ENCODE data around the gene OR5K2.

The OR5K2 gene

GRCh38 chr3:98525494-98525893 is 28.0 kb downstream of the OR5K2 start:
- peak in 1 of 2 donors; percentile 32 for DNase-seq

- DNase-seq, result no peak
Observed at GRCh38 chr3:98528474-98529346, 31.2 kb downstream of the OR5K2 start.

- no peak for DNase-seq
Observed at GRCh38 chr3:98529856-98530459, 32.5 kb downstream of the OR5K2 start.

- DNase-seq, result no peak
Observed at GRCh38 chr3:98530676-98531075, 33.2 kb downstream of the OR5K2 start.

GRCh38 chr3:98531622-98532274 is 34.3 kb downstream of the OR5K2 start, which contains the start of gene GPR15:
Gene GPR15 (plus strand): TSS chr3:98531978. CDS start chr3:98532034, 56 bp downstream.
- DNase-seq, result peak in 1 of 2 donors; percentile 32

GRCh38 chr3:98532275-98532637 is 34.8 kb downstream of the OR5K2 start:
- DNase-seq, result no peak

GRCh38 chr3:98532709-98533571 is 35.5 kb downstream of the OR5K2 start:
- no peak for DNase-seq

- DNase-seq, result no peak
Observed at GRCh38 chr3:98534168-98534567, 36.7 kb downstream of the OR5K2 start.

GRCh38 chr3:98534734-98535133 is 37.3 kb downstream of the OR5K2 start:
- no peak for DNase-seq

GRCh38 chr3:98536456-98537017 is 39.1 kb downstream of the OR5K2 start:
- DNase-seq, result no peak

- DNase-seq, result peak; percentile 33 to 79
Observed at GRCh38 chr3:98540346-98540745, 42.9 kb downstream of the OR5K2 start.

- DNase-seq, result no peak
Observed at GRCh38 chr3:98541695-98542094, 44.2 kb downstream of the OR5K2 start.

GRCh38 chr3:98542623-98543022 is 45.1 kb downstream of the OR5K2 start:
- no peak for DNase-seq

GRCh38 chr3:98545940-98546339 is 48.5 kb downstream of the OR5K2 start:
- DNase-seq, result peak in 1 of 2 donors; percentile 46
